Measurements from ENCODE around the gene VEGFA.

VEGFA gene

GRCh38 chr6:43734294-43734665 is 35.7 kb upstream of the VEGFA start:
- FAIRE-seq, result no peak
- no peak for TF ChIP-seq POLR2A (IDR thresholded peaks at IDR 0.05; ENCODE audit: low read depth, low read length)

GRCh38 chr6:43735642-43736199 is 34.3 kb upstream of the VEGFA start:
- DNase-seq (ENCODE audit: insufficient read length, low spot score) (no peak), FAIRE-seq (no peak)

More at GRCh38 chr6:43734294-43734665, 35.7 kb upstream of the VEGFA start:
- no peak for DNase-seq (ENCODE audit: insufficient read length, low spot score)

GRCh38 chr6:43736211-43736786 is 33.7 kb upstream of the VEGFA start:
- DNase-seq (ENCODE audit: insufficient read length, low spot score) (no peak), FAIRE-seq (no peak)
- TF ChIP-seq POLR2A (IDR thresholded peaks at IDR 0.05; ENCODE audit: low read depth, low read length), result no peak

More at GRCh38 chr6:43735642-43736199, 34.3 kb upstream of the VEGFA start:
- no peak for TF ChIP-seq POLR2A (IDR thresholded peaks at IDR 0.05; ENCODE audit: low read depth, low read length)

GRCh38 chr6:43736844-43737243 is 33.2 kb upstream of the VEGFA start:
- DNase-seq (ENCODE audit: insufficient read length, low spot score), result no peak
- TF ChIP-seq POLR2A (IDR thresholded peaks at IDR 0.05; ENCODE audit: low read depth, low read length), result no peak

GRCh38 chr6:43737272-43738081 is 32.5 kb upstream of the VEGFA start:
- DNase-seq (ENCODE audit: insufficient read length, low spot score) (no peak), FAIRE-seq (no peak)
- no peak for TF ChIP-seq POLR2A (IDR thresholded peaks at IDR 0.05; ENCODE audit: low read depth, low read length)

More at GRCh38 chr6:43736844-43737243, 33.2 kb upstream of the VEGFA start:
- FAIRE-seq, result no peak

- TF ChIP-seq POLR2A (IDR thresholded peaks at IDR 0.05; ENCODE audit: low read depth, low read length), result no peak
- FAIRE-seq (no peak), DNase-seq (ENCODE audit: insufficient read length, low spot score) (no peak)
These were observed 31.7 kb upstream of the VEGFA start for GRCh38 chr6:43738267-43738676.

GRCh38 chr6:43738877-43739641 is 31.0 kb upstream of the VEGFA start:
- FAIRE-seq (no peak), DNase-seq (ENCODE audit: insufficient read length, low spot score) (no peak)
- TF ChIP-seq POLR2A (IDR thresholded peaks at IDR 0.05; ENCODE audit: low read depth, low read length), result no peak

- FAIRE-seq, result no peak
- DNase-seq (ENCODE audit: insufficient read length, low spot score), result no peak
- no peak for TF ChIP-seq POLR2A (IDR thresholded peaks at IDR 0.05; ENCODE audit: low read depth, low read length)
These were observed 30.3 kb upstream of the VEGFA start for GRCh38 chr6:43739642-43740091.

- FAIRE-seq (no peak), DNase-seq (ENCODE audit: insufficient read length, low spot score) (no peak)
- TF ChIP-seq POLR2A (IDR thresholded peaks at IDR 0.05; ENCODE audit: low read depth, low read length), result no peak
These were observed 29.6 kb upstream of the VEGFA start for GRCh38 chr6:43740321-43740960.

- FAIRE-seq, result no peak
- DNase-seq (ENCODE audit: insufficient read length, low spot score), result no peak
- no peak for TF ChIP-seq POLR2A (IDR thresholded peaks at IDR 0.05; ENCODE audit: low read depth, low read length)
These were observed 28.8 kb upstream of the VEGFA start for GRCh38 chr6:43740961-43741764.

- no peak for DNase-seq (ENCODE audit: insufficient read length, low spot score)
- FAIRE-seq, result no peak
- no peak for TF ChIP-seq POLR2A (IDR thresholded peaks at IDR 0.05; ENCODE audit: low read depth, low read length)
These were observed 28.2 kb upstream of the VEGFA start for GRCh38 chr6:43741829-43742228.

- FAIRE-seq, result no peak
- no peak for DNase-seq (ENCODE audit: insufficient read length, low spot score)
- TF ChIP-seq POLR2A (IDR thresholded peaks at IDR 0.05; ENCODE audit: low read depth, low read length), result no peak
These were observed 27.7 kb upstream of the VEGFA start for GRCh38 chr6:43742285-43742684.
